ENCODE data around the gene LRRC4C.
"Not testable (repeated sequence)": the region's sequence is repeated elsewhere in the genome, so short reads cannot be mapped to it uniquely, and the experiment has no call there.

The LRRC4C gene

DNA sequence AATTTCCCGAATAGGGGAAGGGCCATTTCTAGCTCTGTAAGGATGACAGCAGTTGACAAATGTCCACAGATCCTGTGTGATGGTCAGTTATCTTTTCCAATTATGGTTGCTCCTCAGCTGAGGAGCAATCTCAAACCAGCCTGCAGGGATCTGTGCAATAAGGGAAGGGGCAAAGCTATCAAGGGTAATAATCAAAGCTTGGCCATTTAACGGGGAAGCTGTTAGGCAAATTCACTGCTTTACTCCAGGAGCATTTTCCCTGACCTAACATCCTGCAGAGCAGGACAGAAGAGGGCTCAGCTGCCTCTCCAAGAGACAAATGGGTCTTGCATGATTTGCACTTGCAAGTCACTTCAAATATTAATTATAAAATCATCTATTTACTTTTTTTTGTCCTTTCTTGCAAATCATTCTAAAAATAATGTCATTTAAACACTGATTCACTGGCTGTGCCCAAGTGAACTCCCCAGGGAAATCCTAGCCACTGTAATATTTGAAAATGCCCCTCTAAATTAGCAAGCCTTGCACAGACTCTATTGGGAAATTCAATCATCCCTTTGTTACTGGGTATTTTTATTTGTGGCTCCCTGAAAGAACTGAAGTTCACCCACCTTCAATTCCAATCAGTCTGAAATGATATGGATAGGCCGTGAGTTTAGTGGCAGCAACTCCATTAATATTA lies 1256.7 kb downstream of the LRRC4C start:
- TF ChIP-seq ZFX (IDR thresholded peaks at IDR 0.05; ENCODE audit: borderline replicate concordance): no peak
- TF ChIP-seq, protein P1, sequence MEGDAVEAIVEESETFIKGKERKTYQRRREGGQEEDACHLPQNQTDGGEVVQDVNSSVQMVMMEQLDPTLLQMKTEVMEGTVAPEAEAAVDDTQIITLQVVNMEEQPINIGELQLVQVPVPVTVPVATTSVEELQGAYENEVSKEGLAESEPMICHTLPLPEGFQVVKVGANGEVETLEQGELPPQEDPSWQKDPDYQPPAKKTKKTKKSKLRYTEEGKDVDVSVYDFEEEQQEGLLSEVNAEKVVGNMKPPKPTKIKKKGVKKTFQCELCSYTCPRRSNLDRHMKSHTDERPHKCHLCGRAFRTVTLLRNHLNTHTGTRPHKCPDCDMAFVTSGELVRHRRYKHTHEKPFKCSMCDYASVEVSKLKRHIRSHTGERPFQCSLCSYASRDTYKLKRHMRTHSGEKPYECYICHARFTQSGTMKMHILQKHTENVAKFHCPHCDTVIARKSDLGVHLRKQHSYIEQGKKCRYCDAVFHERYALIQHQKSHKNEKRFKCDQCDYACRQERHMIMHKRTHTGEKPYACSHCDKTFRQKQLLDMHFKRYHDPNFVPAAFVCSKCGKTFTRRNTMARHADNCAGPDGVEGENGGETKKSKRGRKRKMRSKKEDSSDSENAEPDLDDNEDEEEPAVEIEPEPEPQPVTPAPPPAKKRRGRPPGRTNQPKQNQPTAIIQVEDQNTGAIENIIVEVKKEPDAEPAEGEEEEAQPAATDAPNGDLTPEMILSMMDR (IDR thresholded peaks at IDR 0.05): no peak
- H3K27ac ChIP-seq: no peak overlapping the region

DNA sequence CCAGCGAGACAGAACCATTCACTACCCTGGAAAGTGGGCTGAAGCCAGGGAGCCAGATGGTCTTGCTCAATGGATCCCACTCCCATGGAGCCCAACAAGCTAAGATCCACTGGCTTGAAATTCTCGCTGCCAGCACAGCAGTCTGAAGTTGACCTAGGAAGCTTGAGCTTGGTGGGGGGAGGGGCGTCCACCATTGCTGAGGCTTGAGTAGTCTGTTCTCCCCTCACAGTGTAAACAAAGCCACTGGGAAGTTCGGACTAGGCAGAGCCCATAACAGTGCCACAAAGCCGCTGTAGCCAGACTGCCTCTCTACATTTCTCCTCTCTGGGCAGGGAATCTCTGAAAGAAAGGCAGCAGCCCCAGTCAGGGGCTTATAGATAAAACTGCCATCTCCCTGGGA lies 1266.9 kb downstream of the LRRC4C start:
- not testable (repeated sequence) for H3K27ac ChIP-seq

DNA sequence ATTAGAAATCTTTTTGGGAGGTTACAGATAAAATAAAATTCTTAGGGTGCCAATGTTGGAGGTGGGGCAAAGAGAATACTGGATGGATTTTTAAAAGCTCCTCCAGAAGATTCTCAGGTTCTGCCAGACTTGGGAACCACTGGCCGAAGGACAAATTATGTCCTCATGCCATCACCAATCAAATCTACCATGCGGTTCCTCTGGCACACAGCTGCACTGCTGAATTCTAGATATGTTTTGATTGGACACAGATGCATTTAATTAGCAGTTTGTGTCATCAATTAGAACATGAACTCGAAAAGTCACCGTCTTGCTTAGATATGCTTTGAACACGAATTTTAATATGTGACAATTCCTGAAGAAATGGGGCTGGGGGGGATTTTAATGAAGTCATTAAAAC lies 1269.2 kb downstream of the LRRC4C start:
- no peak overlapping the region for H3K27ac ChIP-seq
- no peak for TF ChIP-seq ZFX (IDR thresholded peaks at IDR 0.05; ENCODE audit: borderline replicate concordance)

- TF ChIP-seq, protein P1 (IDR thresholded peaks at IDR 0.05): no peak
- TF ChIP-seq ZFX (IDR thresholded peaks at IDR 0.05; ENCODE audit: borderline replicate concordance): no peak
These were observed 1270.6 kb downstream of the LRRC4C start for GRCh38 chr11:40188848-40189247.

DNA sequence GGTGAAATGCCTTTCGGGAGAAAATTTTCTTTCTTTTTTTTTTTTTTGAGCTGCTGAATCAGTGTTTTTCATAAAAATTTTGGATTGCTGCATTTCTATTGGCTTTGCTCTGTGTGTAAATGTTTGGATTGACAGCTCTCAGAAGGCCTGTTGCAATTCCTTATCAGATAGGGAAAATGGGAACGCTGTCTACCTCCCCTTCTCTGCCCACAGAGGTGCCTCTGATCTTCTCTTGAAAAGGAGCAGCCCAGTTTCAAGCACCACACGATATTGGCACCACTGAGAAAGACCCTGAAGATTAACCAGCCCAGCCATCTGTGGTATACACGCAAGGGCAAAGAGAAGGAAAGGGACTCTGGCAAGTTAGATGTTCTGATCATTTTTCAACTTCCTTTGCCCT lies 1272.2 kb downstream of the LRRC4C start:
- no peak overlapping the region for H3K27ac ChIP-seq
- TF ChIP-seq, protein P1 (IDR thresholded peaks at IDR 0.05): no peak
- no peak for TF ChIP-seq ZFX (IDR thresholded peaks at IDR 0.05; ENCODE audit: borderline replicate concordance)

More at GRCh38 chr11:40188848-40189247, 1270.6 kb downstream of the LRRC4C start:
- H3K27ac ChIP-seq: no peak overlapping the region

DNA sequence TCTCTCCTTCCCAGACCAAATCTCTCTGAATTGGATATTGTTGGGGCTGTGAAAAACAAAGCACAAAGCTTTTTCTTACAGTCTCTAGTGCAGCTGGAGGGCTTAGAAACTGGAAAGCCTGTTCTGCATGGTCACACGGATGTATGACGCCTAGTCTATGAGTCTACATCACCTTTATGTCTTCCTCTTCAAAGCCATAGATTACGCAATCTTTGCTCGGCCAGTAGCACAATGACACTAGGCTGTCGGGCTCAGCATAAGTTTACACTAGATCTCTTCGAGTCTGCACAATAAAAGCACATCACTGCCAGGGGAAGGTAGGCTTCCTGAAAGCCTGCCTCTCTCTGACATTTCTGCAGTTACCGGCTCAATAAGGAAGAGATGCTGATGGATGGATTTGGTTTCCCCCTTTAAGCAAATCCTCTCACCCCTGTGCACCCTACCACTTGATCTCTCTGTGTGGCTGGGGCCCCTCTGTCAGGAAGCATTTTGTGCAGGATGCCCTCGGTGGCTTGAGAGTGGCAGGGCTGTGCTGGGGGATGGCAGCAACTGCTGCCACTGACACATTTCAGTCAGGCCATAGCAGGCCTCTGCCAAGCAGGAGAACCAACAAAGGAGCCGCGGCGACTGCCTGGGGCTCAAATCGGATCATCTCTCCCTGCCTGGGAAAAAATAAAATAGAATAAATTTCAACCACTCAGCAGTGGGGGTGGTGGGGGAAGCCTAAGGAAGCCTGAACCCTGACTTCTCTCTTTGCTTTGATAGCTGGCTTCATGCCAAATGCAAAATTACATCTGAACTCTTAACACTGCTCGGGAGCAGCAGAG lies 1272.8 kb downstream of the LRRC4C start:
- TF ChIP-seq, protein P1 (IDR thresholded peaks at IDR 0.05): no peak
- no peak for TF ChIP-seq ZFX (IDR thresholded peaks at IDR 0.05; ENCODE audit: borderline replicate concordance)
- no peak overlapping the region for H3K27ac ChIP-seq

DNA sequence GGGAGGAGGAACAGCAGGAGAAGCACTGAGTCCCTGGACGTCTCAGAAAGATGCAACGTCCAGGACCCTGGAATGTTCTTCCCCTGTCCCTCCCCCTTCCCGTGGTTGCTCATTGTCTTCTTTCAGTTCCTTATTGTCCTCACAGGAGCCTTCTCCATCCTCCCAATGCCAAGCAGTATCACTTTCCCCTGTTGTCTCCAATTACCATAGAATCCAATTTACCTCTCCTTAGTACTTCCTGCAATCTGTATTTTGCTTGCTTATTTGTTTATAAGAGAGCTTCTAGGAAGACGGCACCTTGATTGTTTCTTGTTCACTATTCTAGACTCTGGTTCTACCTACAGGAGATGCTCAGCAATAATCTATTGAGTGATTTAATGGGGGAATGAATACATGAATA lies 1273.7 kb downstream of the LRRC4C start:
- TF ChIP-seq ZFX (IDR thresholded peaks at IDR 0.05; ENCODE audit: borderline replicate concordance): no peak
- TF ChIP-seq, protein P1 (IDR thresholded peaks at IDR 0.05): no peak
- H3K27ac ChIP-seq: no peak overlapping the region

Data from 22Rv1 (cell line).